Measurements from ENCODE around the gene COL15A1.

- TF ChIP-seq ZNF121 (CRISPR knock-in tag; IDR thresholded peaks at IDR 0.05), result no peak
- TF ChIP-seq HMG20A (CRISPR knock-in tag; IDR thresholded peaks at IDR 0.05; ENCODE audit: borderline replicate concordance), result no peak
- no peak for TF ChIP-seq PRMT3 (CRISPR knock-in tag; IDR thresholded peaks at IDR 0.05; ENCODE audit: borderline replicate concordance, low read depth)
- TF ChIP-seq GABPA (IDR thresholded peaks at IDR 0.05; ENCODE audit: low read depth, low read length), result no peak
- TF ChIP-seq GABPA (CRISPR knock-in tag; IDR thresholded peaks at IDR 0.05; ENCODE audit: low read depth), result no peak
- no peak for TF ChIP-seq CTCF (CRISPR knock-in tag; IDR thresholded peaks at IDR 0.05)
- TF ChIP-seq ZMAT3 (CRISPR knock-in tag; conservative IDR thresholded peaks at IDR 0.05), result no peak
- TF ChIP-seq POLR2AphosphoS2 (IDR thresholded peaks at IDR 0.05; ENCODE audit: low read depth, low read length), result no peak
These were observed 107.7 kb downstream of the COL15A1 start for GRCh38 chr9:99051406-99051805.
